ENCODE results near the gene NEU3.

Gene NEU3

DNA sequence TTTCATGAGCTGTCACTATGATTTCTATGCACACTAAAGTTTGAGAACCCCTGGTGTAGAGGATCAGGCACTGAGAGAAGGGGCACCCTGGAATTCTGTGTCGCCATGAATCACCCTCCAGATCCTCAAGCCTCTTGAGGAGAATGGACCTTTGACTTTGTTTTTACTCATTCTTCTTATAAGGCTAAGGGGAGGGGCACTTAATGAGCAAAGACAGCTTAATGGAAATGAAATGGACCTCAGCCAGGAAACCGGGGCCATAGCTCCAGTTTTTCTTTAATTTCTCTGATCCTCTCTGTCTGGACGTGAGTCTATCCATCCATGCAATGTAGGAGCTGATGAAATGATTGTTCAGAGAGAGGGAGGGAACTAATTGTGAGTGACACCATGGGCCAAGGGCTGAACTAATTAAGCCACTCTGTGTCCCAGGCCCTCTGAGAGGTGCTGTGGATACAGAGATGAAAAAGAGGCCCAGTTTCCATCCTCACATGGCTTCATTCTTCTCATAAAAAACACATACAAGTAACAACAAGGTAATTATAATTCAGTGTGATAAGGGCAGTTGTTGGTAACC is 75.1 kb downstream of the NEU3 start:
- no peak for DNase-seq (ENCODE audit: low spot score)

GRCh38 chr11:75066061-75066460 is 77.3 kb downstream of the NEU3 start:
- no peak for DNase-seq (ENCODE audit: low spot score)
